ENCODE data around the gene MYO16. TPM values are rescaled to one million over a fixed set of nuclear protein-coding genes. Genes with fewer than 3 reads are reported as not detected.

MYO16 gene
- total RNA-seq, 1 experiment from 2014 or later: not detected

- H3K9ac ChIP-seq (ENCODE audit: extremely low read depth, insufficient read length, low read length): no peak overlapping the region
These were observed 516.2 kb downstream of the MYO16 start for GRCh38 chr13:109145631-109146030.

More at GRCh38 chr13:109145631-109146030, 516.2 kb downstream of the MYO16 start:
- peak; percentile 84 for TF ChIP-seq CTCF (conservative IDR thresholded peaks at IDR 0.05)
- Histone ChIP-seq H3K27me3 (ENCODE audit: insufficient read depth, low read length) (no peaks in the 10 kb centered on the region), H3K56ac (ENCODE audit: insufficient read length, low read depth, low read length) (no peak overlapping the region), H3K4ac (ENCODE audit: low read depth, low read length) (no peak overlapping the region), H2BK5ac (ENCODE audit: insufficient read length, low read length) (no peak overlapping the region), H2BK12ac (ENCODE audit: insufficient read length, low read depth, low read length) (no peak overlapping the region), H3K4me1 (ENCODE audit: insufficient read depth, low read length) (no peaks in the 10 kb centered on the region), H2BK15ac (ENCODE audit: low read depth, low read length) (no peak overlapping the region), H3K9me3 (ENCODE audit: control insufficient read depth, low read depth, low read length) (no peaks in the 10 kb centered on the region), H4K20me1 (ENCODE audit: control insufficient read depth, insufficient read depth, insufficient read length) (no peaks in the 10 kb centered on the region), H3K14ac (ENCODE audit: insufficient read depth, low read length) (no peak overlapping the region), H2AK5ac (ENCODE audit: insufficient read length, low read length) (no peak overlapping the region), H2BK120ac (ENCODE audit: low read depth, low read length, poor library complexity, severe bottlenecking) (no peak overlapping the region), H2AFZ (ENCODE audit: low read length) (no peak overlapping the region), H3K23ac (ENCODE audit: insufficient read length, low read depth, low read length) (no peak overlapping the region), H4K91ac (ENCODE audit: insufficient read length, low read depth, low read length) (no peak overlapping the region), H4K5ac (ENCODE audit: insufficient read length, low read depth, low read length) (no peak overlapping the region), H2BK20ac (ENCODE audit: low read depth, low read length, poor library complexity, severe bottlenecking) (no peak overlapping the region), H3K79me1 (ENCODE audit: insufficient read depth, low read depth, low read length, poor library complexity, severe bottlenecking) (no peaks in the 10 kb centered on the region), H4K8ac (replicated peaks; ENCODE audit: insufficient read length, low read depth, low read length) (no peak overlapping the region), H3K4me2 (ENCODE audit: insufficient read depth, insufficient read length, low read length) (no peak overlapping the region), H3K79me2 (ENCODE audit: insufficient read depth, low read length) (no peaks in the 10 kb centered on the region), H3K27ac (ENCODE audit: insufficient read length, low read depth, low read length) (no peak overlapping the region), H3K23me2 (ENCODE audit: insufficient read length, low read depth, low read length, poor library complexity, severe bottlenecking) (no peaks in the 10 kb centered on the region), H3K18ac (ENCODE audit: insufficient read length, low read depth, low read length) (no peak overlapping the region), H3T11ph (ENCODE audit: low read length) (no peak overlapping the region)
- no peak overlapping the region for H3K27ac Mint-ChIP-seq
- H3K4me1 Mint-ChIP-seq: peaks cover 7 to 16% of the 10 kb centered on the region in 2 experiments
- H3K9me3 Mint-ChIP-seq: peaks cover 4 to 5% of the 10 kb centered on the region in 2 experiments; a peak in 3 of 5 replicates
- WGBS (ENCODE audit: extremely low coverage, insufficient read length, low lambda C conversion rate): no CpG with 5 or more reads among the region's 4 CpGs
- peaks cover 0 to 6% (median 0%) of the 10 kb centered on the region in 3 experiments; a peak in 1 of 7 replicates for H3K36me3 Mint-ChIP-seq (ENCODE audit: insufficient read depth in 1 of 3, low read depth in 3 of 3)
- no peak overlapping the region for H3K4me3 Mint-ChIP-seq
- DNase-seq: no peak
- no peaks in the 10 kb centered on the region for H3K27me3 Mint-ChIP-seq (ENCODE audit: low read depth)
